ENCODE measurements around the gene LNP1.

DNA sequence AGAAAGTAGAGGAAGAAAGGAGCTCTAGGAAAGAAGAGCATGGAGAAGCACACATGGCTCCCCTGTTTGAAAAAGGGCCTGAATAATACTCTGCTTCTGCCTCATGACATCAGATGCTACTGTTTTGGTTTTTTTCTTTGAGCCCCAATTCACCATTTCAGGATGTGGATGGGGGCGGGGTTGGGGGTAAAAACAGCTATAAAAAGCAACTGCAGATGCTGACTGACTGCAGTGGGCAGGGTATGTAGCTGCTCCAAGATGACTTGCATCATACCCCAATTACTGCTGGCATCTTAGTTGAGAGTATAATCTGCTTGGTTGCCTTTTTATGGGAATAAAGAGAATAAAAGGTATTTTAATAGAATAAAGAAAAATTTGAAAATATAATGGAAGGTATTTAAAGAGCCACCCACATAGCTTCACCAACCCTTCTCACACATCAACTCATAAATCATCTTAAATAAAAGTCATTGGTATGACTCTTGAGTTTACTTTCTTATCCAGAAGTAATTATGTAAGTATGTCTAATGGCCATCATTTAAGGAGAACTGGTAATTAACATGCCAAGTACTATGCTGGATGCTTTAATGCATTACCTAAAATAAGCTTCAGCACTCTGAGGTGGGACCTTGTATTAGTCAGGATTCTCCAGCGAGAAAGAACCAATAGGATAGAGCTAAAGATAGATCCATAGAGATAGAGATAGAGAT, 54.7 kb downstream of the LNP1 start:
- TF ChIP-seq POLR2A (IDR thresholded peaks at IDR 0.05; ENCODE audit: insufficient read depth in 1 of 2, low read depth in 2 of 2, low read length in 2 of 2) (no peak), GABPA (IDR thresholded peaks at IDR 0.05; ENCODE audit: low read depth, low read length) (no peak), GABPA (CRISPR knock-in tag; IDR thresholded peaks at IDR 0.05; ENCODE audit: low read depth) (no peak)
- TF ChIP-seq, protein P1, sequence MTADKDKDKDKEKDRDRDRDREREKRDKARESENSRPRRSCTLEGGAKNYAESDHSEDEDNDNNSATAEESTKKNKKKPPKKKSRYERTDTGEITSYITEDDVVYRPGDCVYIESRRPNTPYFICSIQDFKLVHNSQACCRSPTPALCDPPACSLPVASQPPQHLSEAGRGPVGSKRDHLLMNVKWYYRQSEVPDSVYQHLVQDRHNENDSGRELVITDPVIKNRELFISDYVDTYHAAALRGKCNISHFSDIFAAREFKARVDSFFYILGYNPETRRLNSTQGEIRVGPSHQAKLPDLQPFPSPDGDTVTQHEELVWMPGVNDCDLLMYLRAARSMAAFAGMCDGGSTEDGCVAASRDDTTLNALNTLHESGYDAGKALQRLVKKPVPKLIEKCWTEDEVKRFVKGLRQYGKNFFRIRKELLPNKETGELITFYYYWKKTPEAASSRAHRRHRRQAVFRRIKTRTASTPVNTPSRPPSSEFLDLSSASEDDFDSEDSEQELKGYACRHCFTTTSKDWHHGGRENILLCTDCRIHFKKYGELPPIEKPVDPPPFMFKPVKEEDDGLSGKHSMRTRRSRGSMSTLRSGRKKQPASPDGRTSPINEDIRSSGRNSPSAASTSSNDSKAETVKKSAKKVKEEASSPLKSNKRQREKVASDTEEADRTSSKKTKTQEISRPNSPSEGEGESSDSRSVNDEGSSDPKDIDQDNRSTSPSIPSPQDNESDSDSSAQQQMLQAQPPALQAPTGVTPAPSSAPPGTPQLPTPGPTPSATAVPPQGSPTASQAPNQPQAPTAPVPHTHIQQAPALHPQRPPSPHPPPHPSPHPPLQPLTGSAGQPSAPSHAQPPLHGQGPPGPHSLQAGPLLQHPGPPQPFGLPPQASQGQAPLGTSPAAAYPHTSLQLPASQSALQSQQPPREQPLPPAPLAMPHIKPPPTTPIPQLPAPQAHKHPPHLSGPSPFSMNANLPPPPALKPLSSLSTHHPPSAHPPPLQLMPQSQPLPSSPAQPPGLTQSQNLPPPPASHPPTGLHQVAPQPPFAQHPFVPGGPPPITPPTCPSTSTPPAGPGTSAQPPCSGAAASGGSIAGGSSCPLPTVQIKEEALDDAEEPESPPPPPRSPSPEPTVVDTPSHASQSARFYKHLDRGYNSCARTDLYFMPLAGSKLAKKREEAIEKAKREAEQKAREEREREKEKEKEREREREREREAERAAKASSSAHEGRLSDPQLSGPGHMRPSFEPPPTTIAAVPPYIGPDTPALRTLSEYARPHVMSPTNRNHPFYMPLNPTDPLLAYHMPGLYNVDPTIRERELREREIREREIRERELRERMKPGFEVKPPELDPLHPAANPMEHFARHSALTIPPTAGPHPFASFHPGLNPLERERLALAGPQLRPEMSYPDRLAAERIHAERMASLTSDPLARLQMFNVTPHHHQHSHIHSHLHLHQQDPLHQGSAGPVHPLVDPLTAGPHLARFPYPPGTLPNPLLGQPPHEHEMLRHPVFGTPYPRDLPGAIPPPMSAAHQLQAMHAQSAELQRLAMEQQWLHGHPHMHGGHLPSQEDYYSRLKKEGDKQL (CRISPR knock-in tag; IDR thresholded peaks at IDR 0.05; ENCODE audit: low read depth) = no peak
